GM21528 (cell line): ENCODE measurements around the gene NMU.
"Not testable (repeated sequence)": the region's sequence is repeated elsewhere in the genome, so short reads cannot be mapped to it uniquely, and the experiment has no call there.

Experiments used
- ATAC-seq: cut with Tn5 transposase; IDR thresholded peaks from one replicate; pipeline ENCODE4 v1.9.1; 2021; ENCODE audit warnings: mild to moderate bottlenecking, moderate library complexity; ENCODE audit not compliant: unreplicated experiment, low FRiP score

The NMU gene

GRCh38 chr4:55568905-55569504 is 67.1 kb downstream of the NMU start:
- peak; percentile 67 for ATAC-seq

- ATAC-seq: peak; percentile 99
These were observed 74.2 kb downstream of the NMU start for GRCh38 chr4:55561889-55562288.

- ATAC-seq: no peak
These were observed 76.0 kb downstream of the NMU start for GRCh38 chr4:55560096-55560495.

GRCh38 chr4:55554453-55555030 is 81.6 kb downstream of the NMU start:
- no peak for ATAC-seq

DNA sequence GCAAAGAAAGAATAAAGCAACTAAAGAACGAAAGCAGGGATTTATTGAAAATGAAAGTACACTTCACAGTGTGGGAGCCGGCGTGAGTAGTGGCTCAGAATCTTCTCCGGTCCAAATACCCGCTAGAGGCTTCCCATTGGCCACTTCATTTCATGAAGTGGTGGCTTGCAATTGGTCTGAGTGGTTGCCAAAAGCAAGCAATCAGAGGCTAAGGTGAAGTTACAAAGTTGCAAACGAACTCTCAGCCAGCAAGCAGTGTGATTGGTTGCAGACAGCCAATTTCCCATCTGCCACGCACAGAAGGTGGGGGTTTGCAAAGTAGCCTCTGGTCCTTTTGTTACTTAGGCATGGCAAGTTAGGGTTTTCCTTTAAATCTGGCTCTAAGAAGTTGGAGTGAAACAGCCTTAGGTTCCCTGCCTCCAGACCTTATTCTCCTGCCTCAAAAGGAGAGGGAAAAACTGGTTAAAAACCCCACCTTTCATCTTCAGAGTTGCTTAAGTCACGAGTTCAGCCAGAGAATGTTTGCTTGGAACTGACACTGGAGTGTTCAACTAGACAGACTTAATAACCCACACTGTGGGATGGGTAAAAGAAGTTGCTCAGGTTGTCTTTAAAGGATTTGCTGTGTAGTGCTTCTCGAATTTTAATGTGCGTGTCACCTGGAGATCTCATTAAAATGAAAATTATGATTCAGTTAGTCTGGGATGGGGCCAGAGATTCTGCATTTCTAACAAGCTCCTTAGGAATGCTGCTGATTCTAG is 82.5 kb downstream of the NMU start:
- ATAC-seq: no peak

GRCh38 chr4:55551964-55552363 is 84.1 kb downstream of the NMU start:
- not testable (repeated sequence) for ATAC-seq

GRCh38 chr4:55549888-55550287 is 86.2 kb downstream of the NMU start:
- ATAC-seq: no peak

GRCh38 chr4:55547918-55548317 is 88.2 kb downstream of the NMU start:
- ATAC-seq: no peak

GRCh38 chr4:55547466-55547770 is 88.7 kb downstream of the NMU start:
- ATAC-seq: no peak

DNA sequence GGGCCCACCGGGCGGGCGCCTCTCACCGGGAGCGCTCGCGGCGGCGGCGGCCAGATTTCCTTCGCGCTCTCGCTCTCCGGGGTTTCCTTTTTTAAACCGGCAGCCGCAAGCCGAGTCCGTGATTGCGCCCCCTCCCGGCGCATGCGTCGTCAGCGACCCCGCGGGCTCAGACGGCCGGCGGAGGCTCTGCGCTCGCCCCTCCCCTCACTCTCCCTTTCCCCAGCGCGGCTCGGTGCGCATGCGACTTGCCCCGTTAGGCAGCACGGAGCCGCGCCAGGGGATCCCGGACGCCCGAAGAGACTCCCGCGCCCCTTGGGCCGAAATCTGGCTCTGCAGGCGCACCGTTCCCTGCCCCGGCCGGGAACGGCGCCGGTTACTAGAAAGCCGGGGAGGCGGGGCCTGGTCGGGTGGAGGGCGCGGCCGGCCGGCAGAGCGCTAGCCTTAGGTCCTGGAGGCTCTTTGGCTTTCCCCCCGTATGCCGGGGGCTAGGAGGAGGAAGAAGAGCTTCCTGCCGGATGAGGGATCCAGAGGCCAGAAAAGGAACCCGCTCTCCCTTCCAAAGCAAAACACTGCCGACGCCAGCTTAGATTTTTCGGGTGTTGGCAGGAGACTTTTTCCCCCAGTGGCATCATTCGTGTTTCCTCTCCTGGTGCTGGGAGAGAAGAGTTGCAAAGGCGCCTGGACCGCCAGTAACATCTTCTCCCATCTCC is 89.2 kb downstream of the NMU start, which contains the start of gene CLOCK:
Gene CLOCK (minus strand): TSS at position 154 of the 710 bp plus-strand sequence. CDS start 64,124 bp downstream, outside the sequence.
- ATAC-seq: peak; percentile 78

DNA sequence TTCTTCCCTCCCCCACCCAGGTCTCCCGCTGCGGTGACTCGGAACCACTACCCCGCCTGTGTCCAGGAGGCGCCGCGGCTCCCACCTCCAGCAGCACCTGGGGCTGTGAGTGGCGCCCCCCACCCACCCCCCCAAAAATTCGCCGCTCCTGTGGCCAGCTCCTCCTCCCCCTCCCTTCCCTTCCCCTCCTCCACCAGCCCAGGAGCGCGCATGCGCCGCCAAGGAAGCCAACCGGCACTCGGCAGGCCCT is 89.7 kb downstream of the NMU start:
- ATAC-seq: peak; percentile 58

DNA sequence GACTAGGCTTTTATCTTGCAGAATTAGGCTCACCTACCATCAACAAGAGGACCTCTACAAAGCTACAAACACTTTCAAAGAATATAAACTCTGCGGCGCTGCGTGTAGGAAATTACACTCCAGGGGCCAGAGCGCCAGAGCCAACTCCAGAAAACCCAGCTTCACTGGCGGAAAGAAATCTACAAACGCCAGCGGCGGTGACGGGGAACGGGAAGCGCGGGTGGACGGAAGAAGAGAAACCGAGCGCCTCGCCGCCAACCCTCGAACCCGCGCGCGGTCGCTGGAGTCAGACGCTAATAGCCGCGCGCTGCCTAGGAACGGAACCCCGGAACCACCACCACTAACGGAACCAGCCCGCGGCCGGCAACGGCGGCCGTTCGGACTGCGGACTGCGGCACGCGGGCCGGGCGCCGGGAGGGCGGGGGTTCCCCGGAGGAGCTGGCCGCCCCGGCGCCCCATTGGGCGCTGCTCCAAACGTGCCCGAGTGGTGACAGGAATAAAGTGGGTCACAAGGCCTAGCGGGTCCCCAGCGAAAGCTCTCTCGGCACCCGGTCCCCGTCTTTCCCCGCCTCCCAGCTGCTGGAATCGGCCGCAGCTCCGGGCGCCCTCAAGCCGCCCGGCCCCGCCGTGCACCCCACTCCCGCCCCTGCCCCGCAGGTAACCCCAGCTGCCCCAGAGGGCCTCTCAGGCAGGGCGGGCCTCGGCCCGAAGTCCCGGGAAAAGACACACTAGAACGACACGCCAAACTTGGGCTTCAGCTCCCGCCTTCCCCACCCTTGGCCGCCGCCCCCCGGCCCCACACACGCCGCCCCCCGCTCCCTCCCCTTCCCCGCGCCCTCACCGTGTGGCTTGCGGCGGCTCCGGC is 90.2 kb downstream of the NMU start:
- ATAC-seq: peak; percentile 52
